ENCODE data around the gene CXCR1.
"Not testable (repeated sequence)": the region's sequence is repeated elsewhere in the genome, so short reads cannot be mapped to it uniquely, and the experiment has no call there.

The CXCR1 gene

GRCh38 chr2:218130822-218131221 is 35.9 kb downstream of the CXCR1 start:
- Histone ChIP-seq H3K27me3 (ENCODE audit: control insufficient read depth in 1 of 2, insufficient read depth in 2 of 2, low read length in 2 of 2) (peaks cover 0 to 12% of the 10 kb centered on the region in 2 donors), H3K27ac (ENCODE audit: low read length) (no peak overlapping the region), H3K9ac (ENCODE audit: low read length in 2 of 2) (no peak overlapping the region), H3K9me3 (ENCODE audit: control insufficient read depth in 2 of 2, low read length in 2 of 2) (no peaks in the 10 kb centered on the region), H3K4me3 (ENCODE audit: low read length in 2 of 2) (no peak overlapping the region), H3K36me3 (ENCODE audit: control insufficient read depth in 2 of 2, insufficient read depth in 2 of 2, low read length in 2 of 2) (no peaks in the 10 kb centered on the region), H3K4me1 (ENCODE audit: control insufficient read depth, insufficient read depth, low read length) (peaks cover under 1% of the 10 kb centered on the region)

GRCh38 chr2:218130377-218130776 is 36.4 kb downstream of the CXCR1 start:
- Histone ChIP-seq H3K27me3 (ENCODE audit: control insufficient read depth in 1 of 2, insufficient read depth in 2 of 2, low read length in 2 of 2) (peaks cover 0 to 15% of the 10 kb centered on the region in 2 donors), H3K36me3 (ENCODE audit: control insufficient read depth in 2 of 2, insufficient read depth in 2 of 2, low read length in 2 of 2) (no peaks in the 10 kb centered on the region), H3K4me3 (ENCODE audit: low read length in 2 of 2) (no peak overlapping the region), H3K27ac (ENCODE audit: low read length) (no peak overlapping the region), H3K9me3 (ENCODE audit: control insufficient read depth in 2 of 2, low read length in 2 of 2) (no peaks in the 10 kb centered on the region), H3K9ac (ENCODE audit: low read length in 2 of 2) (no peak overlapping the region), H3K4me1 (ENCODE audit: control insufficient read depth, insufficient read depth, low read length) (no peaks in the 10 kb centered on the region)

DNA sequence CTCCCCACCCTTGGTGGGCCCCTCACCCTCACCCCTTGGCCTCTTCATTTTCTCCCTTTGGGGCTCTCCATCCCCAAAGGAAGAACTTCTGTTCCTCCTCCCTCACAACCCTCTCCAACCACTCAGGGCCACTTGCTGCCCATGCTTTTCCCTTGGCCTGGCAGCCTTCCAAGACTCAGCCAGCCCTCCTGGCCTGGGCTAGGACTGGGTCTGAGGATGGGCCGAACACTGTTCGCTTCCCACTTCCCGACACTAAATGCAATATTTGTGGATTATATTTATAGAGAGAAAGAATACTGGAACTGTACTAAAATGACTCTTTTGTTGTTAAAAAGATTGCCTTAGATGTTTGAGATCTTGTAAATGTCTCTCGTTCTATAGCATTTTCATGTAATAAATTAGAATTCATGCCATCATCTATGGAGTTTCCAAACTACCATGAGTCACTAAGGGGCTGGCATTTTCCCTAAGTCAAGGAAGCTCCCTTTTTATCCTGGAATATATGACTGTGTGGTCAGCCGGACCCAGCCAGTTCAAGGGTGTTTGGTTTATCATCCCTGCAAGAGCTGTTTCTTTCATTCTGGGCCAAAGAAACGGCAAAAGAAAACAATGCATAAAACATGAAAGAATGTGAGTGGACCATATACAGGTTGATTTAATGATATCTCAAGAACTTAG is 37.2 kb downstream of the CXCR1 start:
- no peak overlapping the region for H3K4me3 ChIP-seq (ENCODE audit: low read length in 2 of 2)
- no peak overlapping the region for H3K27ac ChIP-seq (ENCODE audit: low read length)
- H3K4me1 ChIP-seq (ENCODE audit: control insufficient read depth, insufficient read depth, low read length), result peaks cover 3% of the 10 kb centered on the region
- H3K27me3 ChIP-seq (ENCODE audit: control insufficient read depth in 1 of 2, insufficient read depth in 2 of 2, low read length in 2 of 2), result peaks cover 0 to 14% of the 10 kb centered on the region in 2 donors
- no peak overlapping the region for H3K9ac ChIP-seq (ENCODE audit: low read length in 2 of 2)
- H3K9me3 ChIP-seq (ENCODE audit: control insufficient read depth in 2 of 2, low read length in 2 of 2), result no peaks in the 10 kb centered on the region
- H3K36me3 ChIP-seq (ENCODE audit: control insufficient read depth in 2 of 2, insufficient read depth in 2 of 2, low read length in 2 of 2), result no peaks in the 10 kb centered on the region

DNA sequence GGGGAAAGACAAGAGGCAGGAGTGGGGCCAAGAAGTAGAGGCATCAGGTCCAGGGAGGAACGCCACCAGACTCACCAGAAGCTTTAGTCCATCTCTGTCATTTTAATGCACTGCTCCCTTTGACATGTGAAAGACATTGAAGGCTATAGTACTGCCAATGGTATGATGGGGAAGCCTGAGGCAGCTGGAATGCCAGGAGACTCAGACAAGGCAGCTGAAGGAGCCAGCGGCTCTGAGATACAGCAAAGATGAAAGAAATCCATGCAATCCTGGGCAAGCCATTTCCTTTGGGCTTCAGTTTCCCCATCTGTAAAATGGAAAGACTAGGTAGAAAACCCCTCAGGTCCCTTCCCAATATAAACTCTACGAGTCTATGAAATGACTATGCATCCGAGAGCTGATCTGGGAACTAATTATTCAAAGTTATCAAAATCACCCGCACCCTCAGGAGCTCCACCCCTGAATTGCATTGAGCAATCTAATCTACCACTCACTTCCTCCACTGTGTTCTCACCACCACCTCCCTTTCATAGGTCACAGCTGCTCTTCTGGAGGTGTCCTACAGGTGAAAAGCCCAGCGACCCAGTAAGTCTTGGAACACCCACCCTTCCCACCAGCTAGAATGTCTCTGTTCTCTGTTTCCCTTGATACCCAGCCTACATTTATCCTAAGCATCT is 37.8 kb downstream of the CXCR1 start:
- Histone ChIP-seq H3K36me3 (ENCODE audit: control insufficient read depth in 2 of 2, insufficient read depth in 2 of 2, low read length in 2 of 2) (no peaks in the 10 kb centered on the region), H3K4me3 (ENCODE audit: low read length in 2 of 2) (no peak overlapping the region), H3K27ac (ENCODE audit: low read length) (no peak overlapping the region), H3K27me3 (ENCODE audit: control insufficient read depth in 1 of 2, insufficient read depth in 2 of 2, low read length in 2 of 2) (peaks cover 0 to 15% of the 10 kb centered on the region in 2 donors), H3K9ac (ENCODE audit: low read length in 2 of 2) (no peak overlapping the region), H3K4me1 (ENCODE audit: control insufficient read depth, insufficient read depth, low read length) (peaks cover 3% of the 10 kb centered on the region), H3K9me3 (ENCODE audit: control insufficient read depth in 2 of 2, low read length in 2 of 2) (no peaks in the 10 kb centered on the region)

DNA sequence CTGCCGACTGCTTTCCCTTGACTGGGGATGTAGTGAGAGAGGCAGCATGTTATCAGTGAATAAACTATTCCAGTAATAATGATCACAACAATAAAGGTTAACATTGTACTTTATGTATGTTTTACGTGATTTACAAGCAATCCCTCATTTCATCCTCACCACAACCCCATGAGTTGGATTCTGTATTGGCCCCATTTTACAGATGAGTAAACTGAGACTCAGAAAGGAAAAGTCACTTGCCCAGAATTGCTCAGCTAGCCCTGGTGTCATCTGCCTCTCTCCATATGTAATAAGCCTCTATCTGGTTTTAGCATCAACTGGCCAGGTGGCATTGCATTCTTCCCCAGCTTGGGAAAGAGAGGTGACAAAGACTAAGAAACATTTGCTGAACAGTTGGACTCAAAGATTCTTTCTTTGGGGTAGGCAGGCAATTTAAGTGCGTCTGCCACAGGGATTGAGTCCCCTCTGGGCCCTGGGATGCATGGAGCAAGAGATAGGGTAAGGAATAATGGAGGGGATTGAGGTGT is 38.8 kb downstream of the CXCR1 start:
- no peak overlapping the region for H3K27ac ChIP-seq (ENCODE audit: low read length)
- H3K4me3 ChIP-seq (ENCODE audit: low read length in 2 of 2), result no peak overlapping the region
- peaks cover 0 to 13% of the 10 kb centered on the region in 2 donors for H3K27me3 ChIP-seq (ENCODE audit: control insufficient read depth in 1 of 2, insufficient read depth in 2 of 2, low read length in 2 of 2)
- H3K9me3 ChIP-seq (ENCODE audit: control insufficient read depth in 2 of 2, low read length in 2 of 2), result no peaks in the 10 kb centered on the region
- H3K4me1 ChIP-seq (ENCODE audit: control insufficient read depth, insufficient read depth, low read length), result peaks cover 3% of the 10 kb centered on the region
- no peak overlapping the region for H3K9ac ChIP-seq (ENCODE audit: low read length in 2 of 2)
- no peaks in the 10 kb centered on the region for H3K36me3 ChIP-seq (ENCODE audit: control insufficient read depth in 2 of 2, insufficient read depth in 2 of 2, low read length in 2 of 2)

GRCh38 chr2:218125626-218126080 is 41.1 kb downstream of the CXCR1 start, which contains the start of gene CXCR2:
TSS of gene CXCR2 (plus strand) at chr2:218126028. CDS start at chr2:218134802, 8,774 bp downstream.
- peaks cover 3% of the 10 kb centered on the region for H3K4me1 ChIP-seq (ENCODE audit: control insufficient read depth, insufficient read depth, low read length)
- no peaks in the 10 kb centered on the region for H3K36me3 ChIP-seq (ENCODE audit: control insufficient read depth in 2 of 2, insufficient read depth in 2 of 2, low read length in 2 of 2)
- H3K9me3 ChIP-seq (ENCODE audit: control insufficient read depth in 2 of 2, low read length in 2 of 2), result no peaks in the 10 kb centered on the region
- no peak within 1 kb of the TSS for H3K4me3 ChIP-seq (ENCODE audit: low read length in 2 of 2)
- no peak within 1 kb of the TSS for H3K27ac ChIP-seq (ENCODE audit: low read length)
- H3K27me3 ChIP-seq (ENCODE audit: control insufficient read depth in 1 of 2, insufficient read depth in 2 of 2, low read length in 2 of 2), result peaks cover 0 to 13% of the 10 kb centered on the region in 2 donors
- H3K9ac ChIP-seq (ENCODE audit: low read length in 2 of 2), result no peak within 1 kb of the TSS

DNA sequence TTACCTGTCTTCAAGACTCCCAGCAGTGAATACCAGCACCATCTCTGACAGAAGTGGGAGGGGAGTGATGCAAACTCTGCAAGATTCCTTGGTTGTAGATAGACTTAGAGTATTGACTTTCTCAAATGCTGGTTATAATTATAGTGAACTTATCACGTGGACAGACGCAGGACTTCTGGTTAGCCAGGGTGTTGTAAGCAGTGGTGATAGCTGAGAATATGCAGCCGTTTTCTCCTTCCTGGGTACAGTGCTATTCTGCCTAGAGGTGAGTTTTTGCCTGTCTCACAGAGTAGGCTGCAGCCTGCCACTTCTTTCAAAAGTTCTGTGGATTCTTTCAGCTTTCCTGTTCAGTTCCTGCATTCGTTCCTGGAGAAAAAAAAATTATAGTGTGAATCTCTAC is 41.7 kb downstream of the CXCR1 start:
- H3K9ac ChIP-seq (ENCODE audit: low read length in 2 of 2), result no peak overlapping the region
- H3K4me3 ChIP-seq (ENCODE audit: low read length in 2 of 2), result no peak overlapping the region
- H3K4me1 ChIP-seq (ENCODE audit: control insufficient read depth, insufficient read depth, low read length), result peaks cover 3% of the 10 kb centered on the region
- no peaks in the 10 kb centered on the region for H3K36me3 ChIP-seq (ENCODE audit: control insufficient read depth in 2 of 2, insufficient read depth in 2 of 2, low read length in 2 of 2)
- peaks cover 0 to 9% of the 10 kb centered on the region in 2 donors for H3K27me3 ChIP-seq (ENCODE audit: control insufficient read depth in 1 of 2, insufficient read depth in 2 of 2, low read length in 2 of 2)
- H3K9me3 ChIP-seq (ENCODE audit: control insufficient read depth in 2 of 2, low read length in 2 of 2), result no peaks in the 10 kb centered on the region
- no peak overlapping the region for H3K27ac ChIP-seq (ENCODE audit: low read length)

DNA sequence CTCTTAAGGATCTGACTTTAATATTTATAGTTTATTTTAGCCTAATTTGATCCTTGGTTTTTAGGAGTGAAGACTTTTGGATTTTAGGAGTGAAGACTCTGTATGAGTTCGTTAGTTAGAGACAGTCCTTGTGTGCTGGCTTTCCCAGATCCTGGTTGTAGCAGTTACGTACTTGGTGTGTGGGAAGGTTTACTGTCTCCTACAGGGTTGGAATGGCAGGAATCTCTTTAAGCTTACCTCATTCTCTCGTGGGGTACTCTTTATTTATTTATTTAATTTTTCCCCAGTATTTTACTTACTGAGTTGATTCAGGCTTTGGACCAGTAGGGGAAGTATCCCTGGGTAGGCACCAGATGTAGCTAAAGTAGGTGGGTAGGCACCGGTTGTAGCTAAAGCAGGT is 42.8 kb downstream of the CXCR1 start:
- peaks cover 3% of the 10 kb centered on the region for H3K4me1 ChIP-seq (ENCODE audit: control insufficient read depth, insufficient read depth, low read length)
- no peaks in the 10 kb centered on the region for H3K36me3 ChIP-seq (ENCODE audit: control insufficient read depth in 2 of 2, insufficient read depth in 2 of 2, low read length in 2 of 2)
- no peaks in the 10 kb centered on the region for H3K9me3 ChIP-seq (ENCODE audit: control insufficient read depth in 2 of 2, low read length in 2 of 2)
- no peak overlapping the region for H3K9ac ChIP-seq (ENCODE audit: low read length in 2 of 2)
- H3K27me3 ChIP-seq (ENCODE audit: control insufficient read depth in 1 of 2, insufficient read depth in 2 of 2, low read length in 2 of 2), result peaks cover 0 to 9% of the 10 kb centered on the region in 2 donors
- no peak overlapping the region for H3K27ac ChIP-seq (ENCODE audit: low read length)
- H3K4me3 ChIP-seq (ENCODE audit: low read length in 2 of 2), result no peak overlapping the region

DNA sequence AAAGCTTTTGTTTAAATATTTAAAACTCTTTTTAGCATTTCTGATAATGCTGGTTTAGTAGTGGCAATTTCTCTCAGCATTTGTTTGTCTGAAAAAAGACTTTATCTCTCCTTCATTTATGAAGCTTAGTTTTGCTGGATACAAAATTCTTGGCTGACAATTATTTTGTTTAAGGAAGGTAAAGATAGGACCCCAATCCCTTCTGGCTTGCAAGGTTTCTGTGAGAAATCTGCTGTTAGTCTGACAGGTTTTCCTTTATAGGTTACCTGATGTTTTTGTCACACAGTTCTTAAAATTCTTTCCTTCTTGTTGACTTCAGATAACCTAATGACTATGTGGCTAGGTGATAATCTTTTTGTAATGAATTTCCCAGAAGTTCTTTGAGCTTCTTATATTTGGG is 44.5 kb downstream of the CXCR1 start:
- H3K9ac ChIP-seq (ENCODE audit: low read length in 2 of 2); H3K27me3 ChIP-seq (ENCODE audit: control insufficient read depth in 1 of 2, insufficient read depth in 2 of 2, low read length in 2 of 2); H3K27ac ChIP-seq (ENCODE audit: low read length); H3K4me1 ChIP-seq (ENCODE audit: control insufficient read depth, insufficient read depth, low read length); H3K36me3 ChIP-seq (ENCODE audit: control insufficient read depth in 2 of 2, insufficient read depth in 2 of 2, low read length in 2 of 2); H3K4me3 ChIP-seq (ENCODE audit: low read length in 2 of 2); H3K9me3 ChIP-seq (ENCODE audit: control insufficient read depth in 2 of 2, low read length in 2 of 2): not testable (repeated sequence)

DNA sequence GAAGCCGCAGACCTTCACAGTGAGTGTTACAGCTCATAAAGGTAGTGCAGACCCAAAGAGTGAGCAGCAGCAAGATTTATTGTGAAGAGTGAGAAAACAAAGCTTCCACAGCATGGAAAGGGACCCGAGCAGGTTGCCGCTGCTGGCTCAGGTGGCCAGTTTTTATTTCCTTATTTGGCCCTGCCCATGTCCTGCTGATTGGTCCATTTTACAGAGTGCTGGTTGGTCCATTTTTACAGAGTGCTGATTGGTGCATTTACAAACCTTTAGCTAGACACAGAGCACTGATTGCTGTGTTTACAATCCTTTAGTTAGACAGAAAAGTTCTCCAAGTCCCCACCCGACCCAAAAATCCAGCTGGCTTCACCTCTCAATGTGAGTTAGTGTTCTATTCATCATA is 45.0 kb downstream of the CXCR1 start:
- H3K4me3 ChIP-seq (ENCODE audit: low read length in 2 of 2); H3K9ac ChIP-seq (ENCODE audit: low read length in 2 of 2); H3K36me3 ChIP-seq (ENCODE audit: control insufficient read depth in 2 of 2, insufficient read depth in 2 of 2, low read length in 2 of 2); H3K4me1 ChIP-seq (ENCODE audit: control insufficient read depth, insufficient read depth, low read length); H3K27me3 ChIP-seq (ENCODE audit: control insufficient read depth in 1 of 2, insufficient read depth in 2 of 2, low read length in 2 of 2); H3K9me3 ChIP-seq (ENCODE audit: control insufficient read depth in 2 of 2, low read length in 2 of 2); H3K27ac ChIP-seq (ENCODE audit: low read length): not testable (repeated sequence)
